KBM-7 (cell line): ENCODE measurements around the gene MAPK14.

Experiments used
- DNase-seq: peaks from one replicate; pipeline ENCODE4 v3.0.0-alpha.2; 2015
- in situ Hi-C: fragments of 300-500 bp; cut with MboI; formaldehyde crosslinking; loops from 2 replicates; pipeline ENCODE4 v1.14.3; 2020; ENCODE audit warnings: low sequenced_read_pairs, low pct_unique_long_range_greater_than_20kb, mixed read lengths

The MAPK14 gene

DNA sequence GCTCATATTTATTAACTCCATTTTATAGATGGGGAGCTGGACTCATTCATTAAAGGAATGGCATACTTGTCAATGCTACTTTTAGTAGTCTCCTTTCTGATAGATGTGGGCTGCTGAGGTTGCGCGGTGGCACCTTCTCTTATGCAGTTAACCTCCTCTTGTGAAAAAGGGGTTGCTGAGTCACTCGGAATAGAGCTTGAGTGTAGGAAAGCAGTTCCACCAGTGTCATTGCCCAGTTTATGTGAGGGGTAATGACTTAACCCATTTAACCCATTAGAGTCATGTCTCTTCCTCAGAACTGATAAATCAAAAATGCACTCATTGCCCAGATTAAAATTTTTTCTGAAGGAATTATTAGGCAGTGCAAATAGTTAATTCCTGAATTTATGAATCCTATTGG lies 6.3 kb downstream of the MAPK14 start:
- no peak for DNase-seq
- in situ Hi-C loops: no loop called here

DNA sequence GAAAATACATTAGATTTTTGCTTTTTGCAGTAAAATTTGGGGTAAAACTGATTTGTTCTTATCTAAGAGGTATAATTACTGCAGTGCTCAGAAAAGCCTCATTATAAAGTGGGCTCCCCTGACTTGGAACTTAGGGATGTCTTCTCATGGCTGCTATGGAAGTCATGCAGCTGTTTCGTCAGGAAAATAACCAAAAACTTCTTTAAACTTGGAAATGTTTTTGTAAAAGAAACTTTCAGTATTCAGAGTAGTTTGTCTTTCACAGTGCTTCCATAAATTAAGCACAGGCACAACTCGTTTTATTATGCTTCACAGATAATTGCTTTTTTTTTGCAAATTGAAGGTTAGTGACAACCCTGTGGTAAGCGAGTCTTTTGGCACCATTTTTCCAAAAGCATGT lies 6.8 kb downstream of the MAPK14 start:
- no peak for DNase-seq
- in situ Hi-C loops: no loop called here

DNA sequence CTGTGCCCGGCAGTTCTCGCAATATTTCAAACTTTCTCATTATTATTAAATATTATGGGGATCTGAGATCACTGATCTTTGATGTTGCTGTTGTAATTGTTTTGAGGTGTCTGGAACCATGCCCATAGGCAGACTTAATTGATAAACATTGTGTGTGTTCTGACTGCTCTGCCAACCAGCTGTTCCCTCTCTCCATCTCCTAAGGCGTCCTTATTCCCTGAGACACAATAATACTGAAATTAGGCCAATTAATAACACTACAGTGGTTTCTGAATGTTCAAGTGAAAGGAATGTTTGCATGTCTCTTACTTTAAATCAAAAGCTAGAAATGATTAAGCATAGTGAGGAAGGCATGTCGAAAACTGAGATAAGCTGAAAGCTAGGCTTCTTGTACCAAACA lies 7.6 kb downstream of the MAPK14 start:
- DNase-seq: no peak
- in situ Hi-C loops: no loop called here

DNA sequence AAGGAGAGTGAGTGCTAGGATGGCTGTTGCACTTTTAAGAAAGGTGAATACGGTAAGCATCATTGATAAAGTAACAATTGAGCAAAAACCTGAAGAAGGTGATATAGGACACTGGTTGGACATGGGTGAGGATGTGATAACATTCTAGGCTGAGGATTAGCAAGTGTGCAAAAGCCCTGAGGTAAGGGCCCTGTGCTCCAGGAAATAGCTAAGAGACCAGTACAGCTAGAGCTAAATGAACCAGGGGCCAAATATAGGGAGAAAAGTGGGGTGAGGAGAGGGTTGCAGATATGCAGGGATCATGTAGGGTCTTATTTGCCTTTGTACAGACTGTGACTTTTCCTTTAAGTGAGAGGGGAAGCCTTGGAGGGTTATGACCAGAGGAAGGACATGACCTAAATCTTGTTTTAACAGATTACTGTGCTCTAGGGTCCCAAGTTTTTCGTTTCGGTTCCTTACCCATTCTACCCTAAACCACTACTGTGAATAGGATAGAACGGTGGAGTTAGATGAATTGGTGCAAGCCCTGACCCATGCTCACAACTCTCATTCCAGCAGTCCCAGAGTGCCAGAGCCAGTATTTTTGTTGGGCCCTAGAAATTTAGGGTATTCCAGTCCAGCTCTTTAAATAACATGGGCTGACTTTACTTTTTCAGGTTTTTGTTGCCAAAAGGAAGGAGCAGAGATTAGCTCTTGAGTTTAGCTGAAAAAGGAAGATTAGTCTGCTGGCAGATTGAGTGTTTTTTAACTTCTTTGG lies 10.7 kb downstream of the MAPK14 start:
- DNase-seq: no peak
- in situ Hi-C loops: no loop called here

DNA sequence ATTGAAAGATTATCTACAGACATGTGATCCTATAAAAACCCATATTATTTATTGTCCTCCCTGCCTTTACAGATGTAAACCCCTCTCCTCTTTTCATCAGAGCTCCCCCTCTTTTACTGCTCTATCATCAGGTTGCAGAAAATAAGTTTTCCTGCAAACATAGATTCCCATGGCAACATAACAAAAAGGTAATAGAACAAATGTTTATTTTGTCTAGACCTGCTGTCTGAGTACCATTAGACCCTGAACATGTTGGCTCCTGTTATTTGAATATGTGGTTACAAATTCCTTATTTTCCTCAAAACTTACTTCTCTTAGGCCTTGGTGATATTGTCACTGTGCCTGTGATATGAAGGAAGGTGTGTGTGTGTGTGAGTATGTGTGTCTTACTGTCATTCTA lies 11.5 kb downstream of the MAPK14 start:
- DNase-seq: no peak
- in situ Hi-C loops: no loop called here

DNA sequence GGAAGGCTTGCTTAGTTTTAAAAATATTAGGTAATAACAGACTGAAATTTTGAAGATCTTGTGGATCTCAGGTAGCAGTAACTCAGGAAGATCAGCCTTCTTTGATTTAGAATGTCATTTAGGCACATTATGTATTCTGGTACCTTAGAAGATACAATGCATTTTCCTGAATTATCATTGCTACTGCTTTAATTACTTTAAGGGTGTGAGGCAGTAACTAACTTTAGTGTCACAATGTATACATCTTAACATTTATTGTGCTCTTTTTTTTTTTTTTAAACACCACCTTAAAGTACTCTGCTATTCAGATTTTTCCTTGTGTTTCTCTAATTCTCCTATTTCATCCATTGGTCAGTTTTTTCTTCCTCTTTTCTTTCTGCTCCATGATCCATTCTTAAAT lies 13.3 kb downstream of the MAPK14 start:
- in situ Hi-C loops: no loop called here
- DNase-seq: no peak

DNA sequence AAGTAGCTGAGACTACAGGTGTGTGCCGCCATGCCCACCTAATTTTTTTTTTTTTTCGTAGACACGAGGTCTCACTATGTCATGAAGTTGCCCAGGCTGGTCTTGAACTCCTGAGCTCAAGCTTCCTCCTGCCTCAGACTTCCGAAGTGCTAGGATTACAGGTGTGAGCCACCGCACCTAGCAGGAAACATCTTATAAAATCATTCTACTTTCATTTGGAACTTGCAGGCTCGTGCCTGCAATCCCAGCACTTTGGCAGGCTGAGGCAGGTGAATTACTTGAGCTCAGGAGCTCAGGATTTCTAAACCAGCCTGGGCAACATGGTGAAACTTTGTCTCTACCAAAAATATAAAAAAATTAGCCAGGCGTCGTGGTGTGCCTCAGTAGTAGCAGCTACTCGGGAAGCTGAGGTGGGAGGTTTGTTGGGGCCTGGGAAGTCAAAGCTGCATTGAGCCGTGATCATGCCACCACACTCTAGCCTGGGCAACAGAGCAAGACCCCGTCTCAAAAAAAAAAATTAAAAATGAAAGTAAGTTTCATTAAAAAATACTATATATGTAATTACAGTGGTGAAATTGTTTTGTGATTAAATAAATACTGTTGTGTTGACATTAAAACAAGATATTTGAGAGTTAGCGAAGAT lies 15.1 kb downstream of the MAPK14 start:
- in situ Hi-C loops: no loop called here
- no peak for DNase-seq

DNA sequence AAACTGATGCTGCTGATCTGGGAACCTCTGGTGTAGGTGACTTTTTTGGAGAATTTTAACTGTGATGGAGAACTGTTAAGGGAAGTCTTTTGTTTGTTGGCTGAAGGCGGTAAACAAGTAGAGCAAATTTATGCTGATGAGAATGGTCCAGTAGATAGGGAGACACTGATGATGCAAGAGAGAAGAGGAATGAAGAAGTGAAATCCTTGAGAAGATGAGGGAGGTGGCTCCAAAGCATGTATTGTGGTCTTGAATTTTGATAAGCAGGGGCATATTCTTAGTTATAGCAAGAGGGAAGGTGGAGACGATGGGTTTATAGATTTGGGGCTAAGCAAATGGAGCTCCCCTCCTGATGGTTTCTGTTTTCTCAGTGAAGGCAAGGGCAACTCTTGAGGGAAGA lies 22.0 kb downstream of the MAPK14 start:
- no peak for DNase-seq
- in situ Hi-C loops: no loop called here

DNA sequence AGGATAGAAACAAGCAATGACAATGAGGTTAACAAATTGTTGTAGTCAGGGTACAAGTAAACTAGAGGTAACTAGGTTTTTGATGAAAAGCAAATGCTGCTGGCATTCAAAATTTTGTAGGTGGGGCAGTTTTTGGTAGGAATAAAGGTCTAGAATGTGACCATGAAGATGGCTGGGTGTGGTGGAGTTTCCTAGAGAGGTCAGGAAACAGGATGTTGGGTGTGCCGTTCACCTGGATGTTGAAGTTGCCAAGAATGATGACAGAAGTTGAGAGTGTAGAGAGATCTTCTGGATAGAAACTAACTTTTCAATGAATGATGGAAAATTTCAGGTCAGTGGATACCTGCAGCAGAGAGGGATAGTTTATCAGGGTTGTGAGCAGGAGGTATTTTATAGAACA lies 22.7 kb downstream of the MAPK14 start:
- in situ Hi-C loops: no loop called here
- DNase-seq: no peak

DNA sequence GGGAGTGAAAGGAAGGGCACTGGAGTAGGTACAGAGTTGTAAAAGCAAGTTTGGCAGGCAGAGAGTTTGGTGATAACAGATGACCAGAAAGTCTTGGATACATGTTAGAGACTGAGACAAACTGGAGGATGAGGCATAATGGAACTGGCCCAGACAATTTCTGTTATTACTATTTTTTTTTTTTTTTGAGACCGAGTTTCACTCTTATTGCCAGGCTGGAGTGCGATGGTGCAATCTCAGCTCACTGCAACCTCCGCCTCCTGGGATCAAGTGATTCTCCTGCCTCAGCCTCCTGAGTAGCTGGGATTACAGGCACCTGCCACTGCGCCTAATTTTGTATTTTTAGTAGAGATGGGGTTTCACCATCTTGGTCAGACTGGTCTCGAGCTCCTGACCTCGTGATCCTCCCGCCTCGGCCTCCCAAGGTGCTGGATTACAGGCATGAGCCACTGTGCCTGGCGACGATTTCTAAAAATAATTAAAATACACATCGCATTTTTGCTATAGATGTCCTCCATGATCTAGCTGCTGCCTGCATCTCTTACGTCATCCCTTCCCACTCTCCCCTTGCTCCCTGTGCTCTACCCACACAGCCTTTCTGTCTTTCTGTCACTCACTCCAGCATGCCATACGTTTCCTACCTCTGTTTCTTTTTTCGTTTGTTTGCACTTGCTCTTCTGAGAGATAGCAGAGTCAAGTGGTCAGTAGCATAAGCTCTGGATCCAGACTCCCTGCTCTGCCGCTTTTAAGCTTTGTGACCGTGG lies 23.5 kb downstream of the MAPK14 start:
- DNase-seq: no peak
- in situ Hi-C loops: no loop called here

DNA sequence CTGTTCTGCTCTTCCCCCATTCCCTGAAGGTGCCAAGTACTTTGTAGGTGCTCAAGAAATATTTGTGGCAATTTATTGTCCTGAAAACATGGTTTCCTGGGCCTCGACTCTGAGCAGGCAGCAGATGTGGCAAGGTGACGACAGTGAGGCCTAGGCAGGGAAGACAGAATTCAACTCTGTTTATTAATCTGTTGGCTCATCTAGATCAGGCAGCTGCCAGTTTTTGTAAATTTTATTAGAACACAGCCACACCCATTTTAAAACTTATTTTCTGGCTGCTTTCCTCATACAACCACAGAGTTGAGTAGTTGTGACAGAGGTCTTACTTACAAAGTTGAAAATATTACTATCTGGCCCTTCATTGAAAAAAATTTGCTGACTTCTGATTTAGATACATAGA lies 24.5 kb downstream of the MAPK14 start:
- in situ Hi-C loops: no loop called here
- no peak for DNase-seq

DNA sequence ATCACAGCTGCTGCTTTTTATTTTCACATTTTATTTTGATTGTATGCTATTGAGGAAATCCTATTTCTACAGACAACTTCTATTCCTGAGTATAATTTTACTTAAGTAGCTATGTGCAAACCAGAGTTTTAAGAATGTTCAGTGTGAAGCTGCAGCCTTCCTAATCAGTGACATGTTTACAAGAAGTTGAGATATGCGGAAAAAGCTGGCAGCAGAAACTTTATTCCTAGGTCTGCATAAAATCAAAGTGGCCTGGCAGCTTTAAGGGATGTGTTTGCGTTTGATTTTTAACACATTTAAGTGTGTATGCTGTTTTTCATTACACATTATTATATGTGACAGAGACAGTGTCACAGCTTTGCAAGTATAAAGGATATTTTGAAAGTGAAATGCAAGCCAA lies 26.3 kb downstream of the MAPK14 start:
- in situ Hi-C loops: no loop called here
- no peak for DNase-seq

DNA sequence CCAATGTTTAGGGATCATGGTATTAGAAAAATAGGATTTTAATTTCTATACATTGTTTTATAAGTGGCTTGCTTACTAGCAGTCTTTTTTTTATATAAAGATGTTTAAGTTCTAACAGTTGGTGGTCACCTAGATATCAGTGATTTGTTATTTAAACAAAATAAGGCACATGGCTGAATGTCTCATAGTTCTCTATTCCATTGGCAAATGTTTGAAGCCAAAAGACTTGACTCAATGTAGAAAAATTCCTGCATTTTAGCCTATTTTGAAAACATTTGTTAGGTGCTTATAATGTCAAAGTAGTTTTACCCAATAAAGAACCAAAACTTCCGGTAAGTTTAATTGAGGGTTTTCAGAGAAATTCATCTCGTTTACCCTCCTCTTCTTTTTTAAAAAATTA lies 26.8 kb downstream of the MAPK14 start:
- in situ Hi-C loops: no loop called here
- DNase-seq: no peak

DNA sequence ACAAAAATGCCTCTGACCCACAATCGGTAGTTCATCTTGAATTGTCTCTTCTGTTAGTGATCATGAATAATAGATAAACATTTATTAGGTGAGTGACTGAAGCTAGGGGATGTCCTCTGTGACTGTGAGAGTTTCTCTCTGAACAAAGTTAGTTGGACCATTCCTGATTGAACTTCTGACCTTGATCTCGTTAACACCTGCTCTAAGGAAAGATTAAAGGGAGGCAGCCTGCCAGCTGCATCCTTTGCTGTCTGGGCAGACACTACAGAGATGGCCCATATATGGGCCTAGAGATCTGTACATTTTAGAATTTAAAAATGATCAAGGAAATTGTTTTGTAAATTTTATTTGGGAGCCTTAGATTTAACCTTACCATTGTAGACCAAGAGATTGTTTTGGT lies 27.3 kb downstream of the MAPK14 start:
- in situ Hi-C loops: no loop called here
- DNase-seq: no peak

DNA sequence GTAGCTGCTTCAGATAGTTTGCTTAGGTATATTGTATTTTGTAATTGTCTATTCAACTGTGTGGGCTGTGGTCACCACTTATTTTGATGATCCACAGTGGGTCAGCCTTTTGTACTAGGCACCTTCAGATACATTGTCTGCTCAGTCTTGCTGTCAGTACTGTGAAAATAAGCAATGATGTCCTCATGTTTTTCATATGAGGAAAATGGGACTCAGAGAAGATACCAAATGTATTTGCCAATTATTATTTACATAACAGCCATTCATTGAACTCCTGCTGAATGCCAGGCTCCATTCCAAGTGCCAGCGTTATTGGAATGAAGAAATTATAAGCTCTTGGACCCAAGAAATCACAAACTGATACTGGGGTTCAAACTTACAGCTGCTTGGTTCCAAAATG lies 28.6 kb downstream of the MAPK14 start:
- in situ Hi-C loops: no loop called here
- no peak for DNase-seq

DNA sequence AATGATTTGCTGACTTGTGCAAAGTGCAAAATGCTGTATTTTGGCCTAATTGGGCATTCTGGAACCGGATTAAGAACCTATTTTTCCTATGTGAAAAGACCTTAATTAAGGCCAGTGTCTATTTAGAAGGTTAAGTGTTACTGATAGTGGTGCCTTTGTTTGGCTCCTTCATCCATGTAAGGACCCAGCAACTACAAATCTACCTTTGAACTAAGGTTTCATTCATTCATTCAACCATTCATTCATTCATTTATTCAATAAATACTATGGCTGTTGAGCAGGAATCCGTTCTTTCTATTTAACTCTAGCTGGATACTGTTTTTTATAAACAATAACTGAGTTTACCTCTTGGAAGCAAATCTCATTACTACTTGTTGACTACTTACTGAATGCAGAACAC lies 33.6 kb downstream of the MAPK14 start:
- DNase-seq: no peak
- in situ Hi-C loops: no loop called here

DNA sequence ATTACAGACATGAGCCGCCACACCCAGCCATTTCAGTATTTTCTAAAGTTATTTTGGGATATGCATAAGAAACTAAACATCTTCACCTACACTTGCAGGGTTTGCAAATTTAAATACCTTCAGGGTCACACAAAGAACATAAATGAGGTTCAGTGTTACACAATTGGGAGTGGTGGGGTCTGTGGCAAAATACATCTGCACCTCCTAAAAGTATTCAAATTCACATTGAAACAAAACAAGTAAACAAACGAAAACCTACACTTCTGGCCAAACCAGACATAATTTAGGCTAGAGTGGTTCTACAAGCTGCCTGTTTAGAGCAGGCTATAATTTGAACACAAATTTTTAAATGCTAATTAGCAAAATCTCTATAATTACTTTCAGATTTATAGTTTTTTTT lies 34.6 kb downstream of the MAPK14 start:
- in situ Hi-C loops: no loop called here
- DNase-seq: no peak

DNA sequence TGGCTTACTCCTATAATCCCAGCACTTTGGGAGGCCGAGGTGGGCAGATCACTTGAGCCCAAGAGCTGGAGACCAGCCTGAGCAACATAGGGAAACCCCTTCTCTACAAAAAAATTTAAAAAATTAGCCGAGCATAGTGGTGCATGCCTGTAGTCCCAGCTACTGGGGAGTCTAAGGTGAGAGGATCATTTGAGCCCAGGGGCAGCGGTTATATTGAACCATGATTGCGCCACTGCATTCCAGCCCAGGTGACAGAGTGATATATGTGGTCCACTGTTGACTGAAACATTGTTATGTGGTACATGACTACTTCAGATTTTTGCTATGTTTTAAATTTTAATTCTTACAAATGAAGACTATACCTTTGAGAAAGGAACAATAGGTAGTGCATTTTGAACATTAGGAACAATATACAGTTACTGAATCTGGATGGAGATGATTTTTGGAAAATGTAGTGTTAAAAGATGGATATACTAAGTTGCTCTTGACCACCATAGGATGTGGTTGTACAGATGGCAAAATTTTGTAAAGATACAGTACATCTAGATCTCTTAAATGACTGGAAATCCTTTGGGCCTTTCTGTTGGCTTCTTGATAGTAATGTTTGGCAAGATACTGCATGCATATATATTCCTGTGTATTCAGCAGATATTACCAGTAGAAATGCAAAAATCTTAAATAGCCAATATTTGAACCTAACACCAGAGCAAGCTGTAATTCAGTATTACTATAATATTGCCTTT lies 35.9 kb downstream of the MAPK14 start:
- DNase-seq: no peak
- in situ Hi-C loops: no loop called here

DNA sequence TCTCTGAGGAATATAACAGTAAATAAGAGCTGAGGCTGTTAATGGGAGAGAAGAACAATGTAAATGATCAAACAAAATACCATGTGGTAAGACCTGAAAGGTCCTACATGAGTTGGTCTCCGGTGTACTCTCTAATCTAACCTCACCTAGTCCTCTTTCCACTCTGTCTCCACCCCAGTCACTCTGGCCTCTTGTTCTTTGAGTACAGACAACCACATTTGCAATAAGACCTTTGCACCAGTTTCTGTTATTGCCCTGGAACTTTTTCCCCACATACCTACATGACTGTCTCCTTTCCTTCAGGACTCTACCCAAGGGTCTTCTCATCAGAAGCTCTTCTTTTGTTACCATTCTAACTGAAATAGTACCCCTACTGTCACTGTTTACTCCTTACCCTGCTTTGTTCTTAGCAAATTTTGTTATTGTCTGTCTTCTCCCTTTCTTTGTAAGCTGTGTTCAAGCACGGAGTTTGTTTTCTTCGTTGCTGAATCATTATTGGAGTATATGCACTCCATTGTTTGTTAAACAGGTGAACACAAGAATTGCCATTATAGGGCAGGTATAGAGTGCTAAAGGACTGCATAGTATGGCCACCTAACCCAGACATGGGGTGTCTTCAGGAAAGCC lies 37.3 kb downstream of the MAPK14 start:
- DNase-seq: no peak
- in situ Hi-C loops: no loop called here
